ENCODE results near the gene CARD19. TPM values are rescaled to one million over a fixed set of nuclear protein-coding genes. Genes with fewer than 3 reads are reported as not detected.

CARD19 gene
- total and polyA plus RNA-seq, 2 experiments from 2014 or later = 36.8 to 48.3 TPM

GRCh38 chr9:93123561-93124283 is 27.7 kb downstream of the CARD19 start (continued):
- no peak for TF ChIP-seq ZNF462 (CRISPR knock-in tag; IDR thresholded peaks at IDR 0.05)
- TF ChIP-seq REST (IDR thresholded peaks at IDR 0.05; ENCODE audit: unreplicated experiment) = no peak
- TF ChIP-seq CREB1 (CRISPR knock-in tag; IDR thresholded peaks at IDR 0.05; ENCODE audit: low read depth) = no peak
- no peak for TF ChIP-seq EZH2 (IDR thresholded peaks at IDR 0.05; ENCODE audit: low read depth, unreplicated experiment)
- no peak for TF ChIP-seq STAT1 (IDR thresholded peaks at IDR 0.05; ENCODE audit: unreplicated experiment)
- no peak for TF ChIP-seq POLR2AphosphoS5 (IDR thresholded peaks at IDR 0.05; ENCODE audit: low read depth)
- TF ChIP-seq ZNF331 (CRISPR knock-in tag; IDR thresholded peaks at IDR 0.05; ENCODE audit: low read depth) = no peak
- no peak for TF ChIP-seq ETS1 (IDR thresholded peaks at IDR 0.05)
- TF ChIP-seq ZNF114 (CRISPR knock-in tag; IDR thresholded peaks at IDR 0.05) = no peak
